ENCODE data around the gene MEGF6. TPM values are rescaled to one million over a fixed set of nuclear protein-coding genes. Genes with fewer than 3 reads are reported as not detected.
A peak's percentile ranks its signal among the peaks of the same experiment; 100 is the strongest.

MEGF6 gene
- total and polyA plus RNA-seq, 8 donors = 40.6 to 108 (median 51.5) TPM

- TF ChIP-seq CTCF (IDR thresholded peaks at IDR 0.05) = no peak
- peaks cover 16 to 44% of the 10 kb centered on the region in 2 donors for H3K4me1 ChIP-seq
- H3K4me3 ChIP-seq = peak overlapping the region in 1 of 2 donors; percentile 99
- no peaks in the 10 kb centered on the region for H3K9me3 ChIP-seq
- H3K36me3 ChIP-seq = no peaks in the 10 kb centered on the region
- peaks cover 41 to 82% of the 10 kb centered on the region in 2 donors for H3K27me3 ChIP-seq
- H3K27ac ChIP-seq = no peak overlapping the region
- DNase-seq (peak in 1 of 4 donors; percentile 55), ATAC-seq (no peak)
- intact Hi-C loops (cut with DNase I) = no loop called here
Observed at GRCh38 chr1:3653286-3653618, 41.9 kb upstream of the MEGF6 start.

GRCh38 chr1:3652548-3653285, 41.4 kb upstream of the MEGF6 start:
- no peak for TF ChIP-seq CTCF (IDR thresholded peaks at IDR 0.05)
- Histone ChIP-seq H3K36me3 (no peaks in the 10 kb centered on the region), H3K27ac (no peak overlapping the region), H3K27me3 (peaks cover 41 to 76% of the 10 kb centered on the region in 2 donors), H3K9me3 (no peaks in the 10 kb centered on the region), H3K4me1 (peaks cover 16 to 48% of the 10 kb centered on the region in 2 donors), H3K4me3 (peak overlapping the region; percentile 17 to 99)
- intact Hi-C loops (cut with DNase I) = no loop called here
- DNase-seq (peak in 1 of 4 donors; percentile 83), ATAC-seq (peak; percentile 7)

- intact Hi-C loops (cut with DNase I) = no loop called here
- Histone ChIP-seq H3K9me3 (no peaks in the 10 kb centered on the region), H3K4me3 (peak within 1 kb of the TSS; percentile 17 to 99), H3K4me1 (peaks cover 16 to 48% of the 10 kb centered on the region in 2 donors), H3K27me3 (peaks cover 41 to 70% of the 10 kb centered on the region in 2 donors), H3K36me3 (peaks cover 0 to 5% of the 10 kb centered on the region in 2 donors), H3K27ac (no peak within 1 kb of the TSS)
- ATAC-seq (peak; percentile 20), DNase-seq (peak in 2 of 4 donors; percentile 44 to 80)
- no peak for TF ChIP-seq CTCF (IDR thresholded peaks at IDR 0.05)
Observed at GRCh38 chr1:3651930-3652547, 40.7 kb upstream of the MEGF6 start, which contains the start of gene TP73. TSS of gene TP73 (plus strand) at chr1:3652516. CDS start at chr1:3682366, 29,850 bp downstream.

- ATAC-seq = no peak
- intact Hi-C loops (cut with DNase I) = no loop called here
- H3K4me1 ChIP-seq = peaks cover 16 to 48% of the 10 kb centered on the region in 2 donors
- peaks cover 41 to 62% of the 10 kb centered on the region in 2 donors for H3K27me3 ChIP-seq
- H3K4me3 ChIP-seq = peak overlapping the region in 1 of 2 donors; percentile 99
- no peak overlapping the region for H3K27ac ChIP-seq
- peaks cover 0 to 13% of the 10 kb centered on the region in 2 donors for H3K36me3 ChIP-seq
- H3K9me3 ChIP-seq = no peaks in the 10 kb centered on the region
- TF ChIP-seq CTCF (IDR thresholded peaks at IDR 0.05) = no peak
- DNase-seq = peak in 1 of 4 donors; percentile 81
Observed at GRCh38 chr1:3651026-3651929, 40.0 kb upstream of the MEGF6 start.

Data from left lung (tissue), 10 donors.